GM23338 (cell line): ENCODE measurements around the gene POMP.

ENCODE experiments used
- EZH2 ChIP-seq: fragments of 200-600 bp; sonication (generic); IDR thresholded peaks from one replicate; pipeline ENCODE4 v1.8.0; 2017; ENCODE audit warnings: antibody characterized with exemption, mild to moderate bottlenecking, low read depth; ENCODE audit not compliant: unreplicated experiment
- POLR2AphosphoS5 ChIP-seq: IDR thresholded peaks from 2 replicates; pipeline ENCODE4 v1.6.1; 2016; ENCODE audit warnings: antibody characterized with exemption, low read depth
- TF ChIP-seq, protein P1 (sequence below), 2 experiments: fragments of 200-600 bp in 1 of 2; sonication (generic) in 1 of 2; conservative IDR thresholded peaks; 2 replicates each; pipeline versions ENCODE4 v1.5.1 to v1.6.1; 2016 to 2017; ENCODE audit warnings: antibody characterized with exemption in 2 of 2, low read depth in 2 of 2, mild to moderate bottlenecking in 2 of 2, moderate library complexity in 1 of 2
- TF ChIP-seq, protein P2 (sequence below): IDR thresholded peaks from one replicate; pipeline ENCODE4 v1.6.1; 2018; ENCODE audit warnings: antibody characterized with exemption; ENCODE audit not compliant: unreplicated experiment
- TF ChIP-seq, protein P3 (sequence below): IDR thresholded peaks from 2 replicates; pipeline ENCODE4 v1.6.1; 2016; ENCODE audit warnings: antibody characterized with exemption

DNA sequence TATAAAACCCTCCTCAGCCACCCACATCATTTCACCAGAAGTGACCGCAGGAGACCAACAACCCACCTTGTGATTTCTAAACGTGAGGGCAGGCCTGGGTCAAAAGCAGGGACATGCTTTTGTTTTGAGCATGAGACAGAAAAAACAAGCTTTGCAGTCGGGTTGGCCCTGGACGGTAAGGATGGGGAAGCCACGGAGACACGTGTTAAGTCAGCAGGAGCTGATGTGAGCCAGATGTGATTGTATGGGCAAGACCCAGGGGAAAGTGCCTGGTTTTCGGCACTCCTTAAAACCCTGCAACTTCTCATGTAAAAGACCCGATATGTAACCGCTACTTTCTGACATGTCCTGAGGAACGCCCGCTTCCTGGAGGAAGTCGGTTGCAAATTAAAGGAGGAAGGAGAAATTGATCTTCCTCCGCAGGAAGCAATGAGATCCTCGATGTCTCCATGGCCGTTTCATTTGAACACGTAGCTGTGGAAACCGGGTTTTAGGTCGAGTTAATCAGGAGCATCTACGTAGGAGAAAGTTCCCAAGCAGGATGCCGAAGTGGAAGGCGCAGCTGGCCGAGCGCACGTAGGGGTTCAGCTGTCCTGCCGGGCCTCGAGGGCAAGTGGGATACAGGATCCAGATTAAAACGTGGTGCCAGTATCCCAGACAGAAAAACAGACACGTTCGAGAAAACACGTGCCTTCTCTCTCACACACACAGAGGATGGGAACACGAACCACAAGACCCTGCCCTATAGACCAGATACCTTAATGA is 40.5 kb upstream of the POMP start:
- TF ChIP-seq, protein P1, sequence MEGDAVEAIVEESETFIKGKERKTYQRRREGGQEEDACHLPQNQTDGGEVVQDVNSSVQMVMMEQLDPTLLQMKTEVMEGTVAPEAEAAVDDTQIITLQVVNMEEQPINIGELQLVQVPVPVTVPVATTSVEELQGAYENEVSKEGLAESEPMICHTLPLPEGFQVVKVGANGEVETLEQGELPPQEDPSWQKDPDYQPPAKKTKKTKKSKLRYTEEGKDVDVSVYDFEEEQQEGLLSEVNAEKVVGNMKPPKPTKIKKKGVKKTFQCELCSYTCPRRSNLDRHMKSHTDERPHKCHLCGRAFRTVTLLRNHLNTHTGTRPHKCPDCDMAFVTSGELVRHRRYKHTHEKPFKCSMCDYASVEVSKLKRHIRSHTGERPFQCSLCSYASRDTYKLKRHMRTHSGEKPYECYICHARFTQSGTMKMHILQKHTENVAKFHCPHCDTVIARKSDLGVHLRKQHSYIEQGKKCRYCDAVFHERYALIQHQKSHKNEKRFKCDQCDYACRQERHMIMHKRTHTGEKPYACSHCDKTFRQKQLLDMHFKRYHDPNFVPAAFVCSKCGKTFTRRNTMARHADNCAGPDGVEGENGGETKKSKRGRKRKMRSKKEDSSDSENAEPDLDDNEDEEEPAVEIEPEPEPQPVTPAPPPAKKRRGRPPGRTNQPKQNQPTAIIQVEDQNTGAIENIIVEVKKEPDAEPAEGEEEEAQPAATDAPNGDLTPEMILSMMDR (conservative IDR thresholded peaks at IDR 0.05; ENCODE audit: low read depth in 2 of 2), result no peak
- TF ChIP-seq EZH2 (no peak), POLR2AphosphoS5 (no peak)
- TF ChIP-seq, protein P2, sequence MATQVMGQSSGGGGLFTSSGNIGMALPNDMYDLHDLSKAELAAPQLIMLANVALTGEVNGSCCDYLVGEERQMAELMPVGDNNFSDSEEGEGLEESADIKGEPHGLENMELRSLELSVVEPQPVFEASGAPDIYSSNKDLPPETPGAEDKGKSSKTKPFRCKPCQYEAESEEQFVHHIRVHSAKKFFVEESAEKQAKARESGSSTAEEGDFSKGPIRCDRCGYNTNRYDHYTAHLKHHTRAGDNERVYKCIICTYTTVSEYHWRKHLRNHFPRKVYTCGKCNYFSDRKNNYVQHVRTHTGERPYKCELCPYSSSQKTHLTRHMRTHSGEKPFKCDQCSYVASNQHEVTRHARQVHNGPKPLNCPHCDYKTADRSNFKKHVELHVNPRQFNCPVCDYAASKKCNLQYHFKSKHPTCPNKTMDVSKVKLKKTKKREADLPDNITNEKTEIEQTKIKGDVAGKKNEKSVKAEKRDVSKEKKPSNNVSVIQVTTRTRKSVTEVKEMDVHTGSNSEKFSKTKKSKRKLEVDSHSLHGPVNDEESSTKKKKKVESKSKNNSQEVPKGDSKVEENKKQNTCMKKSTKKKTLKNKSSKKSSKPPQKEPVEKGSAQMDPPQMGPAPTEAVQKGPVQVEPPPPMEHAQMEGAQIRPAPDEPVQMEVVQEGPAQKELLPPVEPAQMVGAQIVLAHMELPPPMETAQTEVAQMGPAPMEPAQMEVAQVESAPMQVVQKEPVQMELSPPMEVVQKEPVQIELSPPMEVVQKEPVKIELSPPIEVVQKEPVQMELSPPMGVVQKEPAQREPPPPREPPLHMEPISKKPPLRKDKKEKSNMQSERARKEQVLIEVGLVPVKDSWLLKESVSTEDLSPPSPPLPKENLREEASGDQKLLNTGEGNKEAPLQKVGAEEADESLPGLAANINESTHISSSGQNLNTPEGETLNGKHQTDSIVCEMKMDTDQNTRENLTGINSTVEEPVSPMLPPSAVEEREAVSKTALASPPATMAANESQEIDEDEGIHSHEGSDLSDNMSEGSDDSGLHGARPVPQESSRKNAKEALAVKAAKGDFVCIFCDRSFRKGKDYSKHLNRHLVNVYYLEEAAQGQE, result no peak
- TF ChIP-seq, protein P3, sequence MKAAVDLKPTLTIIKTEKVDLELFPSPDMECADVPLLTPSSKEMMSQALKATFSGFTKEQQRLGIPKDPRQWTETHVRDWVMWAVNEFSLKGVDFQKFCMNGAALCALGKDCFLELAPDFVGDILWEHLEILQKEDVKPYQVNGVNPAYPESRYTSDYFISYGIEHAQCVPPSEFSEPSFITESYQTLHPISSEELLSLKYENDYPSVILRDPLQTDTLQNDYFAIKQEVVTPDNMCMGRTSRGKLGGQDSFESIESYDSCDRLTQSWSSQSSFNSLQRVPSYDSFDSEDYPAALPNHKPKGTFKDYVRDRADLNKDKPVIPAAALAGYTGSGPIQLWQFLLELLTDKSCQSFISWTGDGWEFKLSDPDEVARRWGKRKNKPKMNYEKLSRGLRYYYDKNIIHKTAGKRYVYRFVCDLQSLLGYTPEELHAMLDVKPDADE, result no peak
